ENCODE data around the gene RLBP1.

- TF ChIP-seq POLR2A (IDR thresholded peaks at IDR 0.05; ENCODE audit: low read length), result no peak
- no peak for TF ChIP-seq GATA1 (IDR thresholded peaks at IDR 0.05; ENCODE audit: low read depth, low read length)
These were observed 10.5 kb upstream of the RLBP1 start for GRCh38 chr15:89231832-89232231.

Measured in erythroblast (primary cell).